Kidney epithelial cell (primary cell): ENCODE results near the gene CRABP1. TPM values are rescaled to one million over a fixed set of nuclear protein-coding genes. Genes with fewer than 3 reads are reported as not detected.

Experiments
- DNase-seq: peaks from one replicate; pipeline ENCODE4 v3.0.0-alpha.2; 2010; ENCODE audit warnings: low read depth
- H3K27me3 ChIP-seq: 2 replicates; pipeline ENCODE4 v1.6.0; 2011; ENCODE audit warnings: low read length; ENCODE audit not compliant: control insufficient read depth, insufficient read depth
- H3K36me3 ChIP-seq: 2 replicates; pipeline ENCODE4 v1.5.1; 2011; ENCODE audit warnings: low read length; ENCODE audit not compliant: control insufficient read depth, insufficient read depth
- H3K4me3 ChIP-seq: 2 replicates; pipeline ENCODE4 v1.5.1; 2011; ENCODE audit warnings: low read depth, mild to moderate bottlenecking, control low read depth, low read length
- CTCF ChIP-seq: IDR thresholded peaks from 2 replicates; pipeline ENCODE4 v1.5.1; 2011; ENCODE audit warnings: mild to moderate bottlenecking, moderate library complexity, low read length, control low read depth, inconsistent platforms; ENCODE audit not compliant: insufficient read depth, poor library complexity, severe bottlenecking
- total RNA-seq: library from RNA; depleted of rRNA; stranded (reverse); fragments of >200 nt; gene quantifications from 2 replicates; pipeline ENCODE4 v1.2.3, GENCODE V29; 2015

The CRABP1 gene
- total RNA-seq, 1 donor from 2014 or later: not detected

GRCh38 chr15:78391781-78392180 lies 51.6 kb downstream of the CRABP1 start:
- no peak overlapping the region for H3K4me3 ChIP-seq
- DNase-seq: no peak
- H3K27me3 ChIP-seq: peaks cover 7% of the 10 kb centered on the region
- H3K36me3 ChIP-seq: no peaks in the 10 kb centered on the region
- TF ChIP-seq CTCF: no peak

DNA sequence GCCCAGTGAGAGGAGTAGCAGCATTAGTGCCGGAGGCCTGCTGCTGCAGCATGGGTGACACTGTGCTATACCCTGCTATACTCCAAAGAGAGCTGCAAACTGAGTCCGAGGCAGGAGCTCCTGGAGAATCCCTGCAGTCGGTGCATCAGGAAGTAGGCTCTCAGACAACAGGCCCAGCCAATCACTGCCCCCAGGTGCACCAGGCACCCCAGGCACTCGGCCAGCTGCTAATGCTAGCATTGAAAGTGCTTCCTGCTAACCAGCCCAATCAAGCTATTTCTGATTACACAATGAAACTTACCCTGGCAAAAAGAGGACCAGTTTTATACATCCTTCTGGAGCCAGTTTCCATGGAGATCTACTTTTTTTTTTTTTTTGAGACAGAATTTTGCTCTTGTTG lies 52.3 kb downstream of the CRABP1 start:
- Histone ChIP-seq H3K4me3 (no peak overlapping the region), H3K27me3 (peaks cover 7% of the 10 kb centered on the region), H3K36me3 (no peaks in the 10 kb centered on the region)
- TF ChIP-seq CTCF: no peak
- no peak for DNase-seq

- TF ChIP-seq CTCF: no peak
- no peaks in the 10 kb centered on the region for H3K36me3 ChIP-seq
- peaks cover 7% of the 10 kb centered on the region for H3K27me3 ChIP-seq
- no peak for DNase-seq
- no peak overlapping the region for H3K4me3 ChIP-seq
Observed at GRCh38 chr15:78393137-78393536, 53.0 kb downstream of the CRABP1 start.

- H3K27me3 ChIP-seq: peaks cover 5% of the 10 kb centered on the region
- H3K36me3 ChIP-seq: no peaks in the 10 kb centered on the region
- no peak for TF ChIP-seq CTCF
- DNase-seq: no peak
- H3K4me3 ChIP-seq: no peak overlapping the region
Observed at GRCh38 chr15:78394026-78394425, 53.9 kb downstream of the CRABP1 start.

GRCh38 chr15:78394981-78395616 lies 54.9 kb downstream of the CRABP1 start:
- H3K36me3 ChIP-seq: no peaks in the 10 kb centered on the region
- peaks cover 3% of the 10 kb centered on the region for H3K27me3 ChIP-seq
- TF ChIP-seq CTCF: no peak
- H3K4me3 ChIP-seq: no peak overlapping the region
- DNase-seq: no peak

DNA sequence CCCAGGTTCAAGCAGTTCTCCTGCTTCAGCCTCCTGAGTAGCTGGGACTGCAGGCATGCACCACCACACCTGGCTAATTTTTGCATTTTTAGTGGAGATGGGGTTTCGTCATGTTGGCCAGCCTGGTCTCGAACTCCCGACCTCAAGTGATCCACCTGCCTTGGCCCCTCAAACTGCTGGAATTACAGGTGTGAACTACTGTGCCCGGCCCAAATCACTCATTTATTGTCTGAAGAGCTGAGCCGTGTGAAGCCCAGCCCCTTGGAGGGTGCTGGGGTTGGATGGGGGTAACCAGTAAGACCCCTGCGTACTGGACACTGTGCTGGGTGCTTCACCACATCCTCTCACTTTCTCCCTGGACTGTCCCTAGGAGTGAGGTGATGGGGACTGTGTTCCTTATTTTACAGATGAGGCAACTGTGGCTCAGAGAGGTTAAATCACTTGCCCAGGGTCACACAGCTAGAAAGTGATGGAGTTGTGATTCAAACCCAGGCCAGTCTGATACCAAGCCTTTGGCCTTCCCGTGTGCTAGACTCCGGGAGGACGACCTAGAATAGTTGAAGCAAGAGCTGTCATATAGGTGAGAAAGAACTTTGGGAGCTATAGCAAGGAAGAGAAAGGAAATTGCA lies 56.1 kb downstream of the CRABP1 start:
- no peaks in the 10 kb centered on the region for H3K36me3 ChIP-seq
- no peak for TF ChIP-seq CTCF
- H3K4me3 ChIP-seq: no peak overlapping the region
- H3K27me3 ChIP-seq: peaks cover 3% of the 10 kb centered on the region
- DNase-seq: no peak
